B cell (primary cell): ENCODE data around the gene DUSP18.

Experiments used
- EZH2 ChIP-seq: IDR thresholded peaks from 2 replicates; pipeline ENCODE4 v1.6.1; 2012; ENCODE audit warnings: borderline replicate concordance, low read depth, mild to moderate bottlenecking, moderate library complexity, low read length; ENCODE audit not compliant: insufficient read depth, poor library complexity, severe bottlenecking
- TF ChIP-seq, protein P1 (sequence below): fragments of 200-600 bp; IDR thresholded peaks from one replicate; pipeline ENCODE4 v1.8.0; 2022; ENCODE audit warnings: antibody characterized with exemption, mild to moderate bottlenecking

DNA sequence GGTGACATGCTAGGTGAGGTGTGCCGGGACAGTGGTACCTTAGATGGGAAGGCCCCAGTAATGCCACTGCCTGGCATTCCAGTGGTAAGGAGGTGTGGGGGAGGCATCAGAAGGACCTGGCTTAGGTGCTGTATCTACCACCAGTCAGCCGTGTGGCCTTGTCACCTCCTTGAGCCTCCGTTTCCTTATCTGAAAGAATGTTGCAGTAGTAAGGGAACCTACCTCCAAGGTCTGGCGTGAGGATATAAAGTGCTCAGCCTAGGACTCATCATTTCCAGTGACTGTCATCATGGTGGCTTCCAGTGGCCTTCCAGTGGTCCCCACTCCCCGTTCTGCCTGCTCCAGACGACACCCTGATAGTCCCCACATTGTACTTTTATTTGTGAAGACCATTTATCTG lies 6.8 kb upstream of the DUSP18 start:
- TF ChIP-seq, protein P1, sequence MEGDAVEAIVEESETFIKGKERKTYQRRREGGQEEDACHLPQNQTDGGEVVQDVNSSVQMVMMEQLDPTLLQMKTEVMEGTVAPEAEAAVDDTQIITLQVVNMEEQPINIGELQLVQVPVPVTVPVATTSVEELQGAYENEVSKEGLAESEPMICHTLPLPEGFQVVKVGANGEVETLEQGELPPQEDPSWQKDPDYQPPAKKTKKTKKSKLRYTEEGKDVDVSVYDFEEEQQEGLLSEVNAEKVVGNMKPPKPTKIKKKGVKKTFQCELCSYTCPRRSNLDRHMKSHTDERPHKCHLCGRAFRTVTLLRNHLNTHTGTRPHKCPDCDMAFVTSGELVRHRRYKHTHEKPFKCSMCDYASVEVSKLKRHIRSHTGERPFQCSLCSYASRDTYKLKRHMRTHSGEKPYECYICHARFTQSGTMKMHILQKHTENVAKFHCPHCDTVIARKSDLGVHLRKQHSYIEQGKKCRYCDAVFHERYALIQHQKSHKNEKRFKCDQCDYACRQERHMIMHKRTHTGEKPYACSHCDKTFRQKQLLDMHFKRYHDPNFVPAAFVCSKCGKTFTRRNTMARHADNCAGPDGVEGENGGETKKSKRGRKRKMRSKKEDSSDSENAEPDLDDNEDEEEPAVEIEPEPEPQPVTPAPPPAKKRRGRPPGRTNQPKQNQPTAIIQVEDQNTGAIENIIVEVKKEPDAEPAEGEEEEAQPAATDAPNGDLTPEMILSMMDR = no peak
- TF ChIP-seq EZH2 = no peak
